Measurements from ENCODE around the gene NCAPD3. TPM values are rescaled to one million over a fixed set of nuclear protein-coding genes. Genes with fewer than 3 reads are reported as not detected.
A peak's percentile ranks its signal among the peaks of the same experiment; 100 is the strongest.

Gene NCAPD3
- total RNA-seq, 6 experiments from 2014 or later = 19.6 to 31.1 (median 29.4) TPM

DNA sequence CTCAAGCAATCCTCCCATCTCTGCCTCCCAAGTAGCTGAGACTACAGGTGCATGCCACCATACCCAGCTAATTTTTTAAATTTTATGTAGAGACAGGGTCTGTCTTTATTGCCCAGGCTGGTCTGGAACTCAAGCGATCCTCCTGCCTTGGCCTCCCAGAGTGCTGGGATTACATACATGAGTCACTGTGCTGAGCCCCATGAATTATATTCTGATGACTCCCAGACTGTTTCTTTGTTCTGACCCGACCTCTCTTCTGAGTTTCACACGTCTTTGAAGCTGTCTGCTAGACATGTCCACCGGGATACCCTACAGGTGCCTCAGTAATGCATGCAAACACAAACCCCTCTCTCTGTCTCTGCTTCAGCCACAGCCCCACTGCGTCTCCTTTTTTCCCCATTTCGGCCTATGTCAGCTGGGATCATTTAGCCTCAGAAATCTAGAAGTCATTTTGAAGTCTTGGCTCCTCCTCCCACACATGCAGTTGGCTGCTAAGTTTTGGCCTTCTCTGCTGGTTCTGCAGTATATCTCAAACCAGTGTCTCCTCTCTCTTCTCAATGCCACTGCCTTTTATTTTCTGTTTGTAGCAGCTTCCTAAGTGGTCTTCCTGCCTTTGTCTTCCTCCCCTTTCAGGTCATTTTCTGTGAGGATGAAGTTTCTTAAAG is 5.5 kb upstream of the NCAPD3 start:
- Mint-ChIP-seq H3K4me1 (ENCODE audit: low read depth) (peaks cover 59% of the 10 kb centered on the region), H3K27me3 (ENCODE audit: insufficient read depth) (no peaks in the 10 kb centered on the region), H3K9me3 (no peaks in the 10 kb centered on the region), H3K4me3 (peak overlapping the region; percentile 52; the same call in 1 of the 2 replicates), H3K36me3 (ENCODE audit: low read depth) (peaks cover 10% of the 10 kb centered on the region; the same call in 1 of the 2 replicates), H3K27ac (peak overlapping the region; percentile 81)
- peak; percentile 30 for DNase-seq
- TF ChIP-seq, protein P1, sequence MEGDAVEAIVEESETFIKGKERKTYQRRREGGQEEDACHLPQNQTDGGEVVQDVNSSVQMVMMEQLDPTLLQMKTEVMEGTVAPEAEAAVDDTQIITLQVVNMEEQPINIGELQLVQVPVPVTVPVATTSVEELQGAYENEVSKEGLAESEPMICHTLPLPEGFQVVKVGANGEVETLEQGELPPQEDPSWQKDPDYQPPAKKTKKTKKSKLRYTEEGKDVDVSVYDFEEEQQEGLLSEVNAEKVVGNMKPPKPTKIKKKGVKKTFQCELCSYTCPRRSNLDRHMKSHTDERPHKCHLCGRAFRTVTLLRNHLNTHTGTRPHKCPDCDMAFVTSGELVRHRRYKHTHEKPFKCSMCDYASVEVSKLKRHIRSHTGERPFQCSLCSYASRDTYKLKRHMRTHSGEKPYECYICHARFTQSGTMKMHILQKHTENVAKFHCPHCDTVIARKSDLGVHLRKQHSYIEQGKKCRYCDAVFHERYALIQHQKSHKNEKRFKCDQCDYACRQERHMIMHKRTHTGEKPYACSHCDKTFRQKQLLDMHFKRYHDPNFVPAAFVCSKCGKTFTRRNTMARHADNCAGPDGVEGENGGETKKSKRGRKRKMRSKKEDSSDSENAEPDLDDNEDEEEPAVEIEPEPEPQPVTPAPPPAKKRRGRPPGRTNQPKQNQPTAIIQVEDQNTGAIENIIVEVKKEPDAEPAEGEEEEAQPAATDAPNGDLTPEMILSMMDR (IDR thresholded peaks at IDR 0.05) = no peak

DNA sequence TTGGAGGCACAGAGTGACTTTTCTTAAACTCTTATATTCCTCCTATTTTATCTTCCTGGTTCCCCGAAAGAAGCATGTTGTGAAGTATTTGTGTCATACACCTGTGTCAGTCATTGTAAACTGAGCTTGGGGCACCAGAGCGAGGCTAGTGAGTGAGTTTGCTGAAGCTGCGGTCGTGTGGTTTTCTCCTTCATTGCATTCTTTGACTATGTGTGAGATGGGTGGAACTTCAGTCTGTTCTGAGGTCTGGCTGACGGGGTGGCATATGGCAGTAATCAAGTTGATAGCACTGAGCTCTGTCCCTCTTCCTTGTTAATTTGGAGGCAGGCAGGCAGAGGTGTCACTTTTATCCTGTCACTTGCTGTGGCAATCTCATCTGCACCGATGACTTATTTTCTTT is 4.9 kb upstream of the NCAPD3 start:
- Mint-ChIP-seq H3K4me3 (peak overlapping the region; percentile 52; the same call in 1 of the 2 replicates), H3K36me3 (ENCODE audit: low read depth) (peaks cover 10% of the 10 kb centered on the region; the same call in 1 of the 2 replicates), H3K27me3 (ENCODE audit: insufficient read depth) (no peaks in the 10 kb centered on the region), H3K4me1 (ENCODE audit: low read depth) (peaks cover 59% of the 10 kb centered on the region), H3K9me3 (no peaks in the 10 kb centered on the region), H3K27ac (peak overlapping the region; percentile 81; the same call in 1 of the 2 replicates)
- DNase-seq = peak; percentile 67
- TF ChIP-seq, protein P1 (IDR thresholded peaks at IDR 0.05) = no peak

DNA sequence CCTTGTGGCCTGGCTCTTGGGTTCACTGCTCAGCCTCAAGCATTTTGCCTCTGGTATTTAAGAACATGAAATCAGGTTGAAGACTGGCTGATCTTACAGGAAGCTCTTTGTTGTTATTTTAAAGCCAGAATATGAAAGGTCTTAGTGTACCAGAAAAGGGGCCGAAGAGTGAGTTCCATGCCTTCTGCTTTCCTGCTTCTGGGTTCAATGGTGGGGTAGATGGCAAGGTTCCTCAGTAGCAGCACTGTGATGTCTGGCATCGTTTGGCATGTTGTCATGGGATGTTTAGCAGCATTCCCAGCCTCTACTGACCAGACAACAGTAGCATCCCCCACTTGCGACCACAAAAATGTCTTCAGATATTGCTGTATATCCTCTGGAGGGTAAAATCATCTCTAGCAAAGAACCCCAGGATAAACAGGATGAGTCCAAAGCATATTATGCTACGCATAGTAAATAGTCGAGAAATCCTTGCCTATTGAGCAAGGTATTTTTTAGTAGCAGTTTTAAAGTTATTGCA is 3.1 kb upstream of the NCAPD3 start:
- no peak for DNase-seq
- Mint-ChIP-seq H3K4me3 (peak overlapping the region; percentile 99), H3K27me3 (ENCODE audit: insufficient read depth) (no peaks in the 10 kb centered on the region), H3K9me3 (no peaks in the 10 kb centered on the region), H3K36me3 (ENCODE audit: low read depth) (peaks cover 14% of the 10 kb centered on the region; the same call in 1 of the 2 replicates), H3K4me1 (ENCODE audit: low read depth) (peaks cover 69% of the 10 kb centered on the region), H3K27ac (no peak overlapping the region)
- TF ChIP-seq, protein P1 (IDR thresholded peaks at IDR 0.05) = no peak

DNA sequence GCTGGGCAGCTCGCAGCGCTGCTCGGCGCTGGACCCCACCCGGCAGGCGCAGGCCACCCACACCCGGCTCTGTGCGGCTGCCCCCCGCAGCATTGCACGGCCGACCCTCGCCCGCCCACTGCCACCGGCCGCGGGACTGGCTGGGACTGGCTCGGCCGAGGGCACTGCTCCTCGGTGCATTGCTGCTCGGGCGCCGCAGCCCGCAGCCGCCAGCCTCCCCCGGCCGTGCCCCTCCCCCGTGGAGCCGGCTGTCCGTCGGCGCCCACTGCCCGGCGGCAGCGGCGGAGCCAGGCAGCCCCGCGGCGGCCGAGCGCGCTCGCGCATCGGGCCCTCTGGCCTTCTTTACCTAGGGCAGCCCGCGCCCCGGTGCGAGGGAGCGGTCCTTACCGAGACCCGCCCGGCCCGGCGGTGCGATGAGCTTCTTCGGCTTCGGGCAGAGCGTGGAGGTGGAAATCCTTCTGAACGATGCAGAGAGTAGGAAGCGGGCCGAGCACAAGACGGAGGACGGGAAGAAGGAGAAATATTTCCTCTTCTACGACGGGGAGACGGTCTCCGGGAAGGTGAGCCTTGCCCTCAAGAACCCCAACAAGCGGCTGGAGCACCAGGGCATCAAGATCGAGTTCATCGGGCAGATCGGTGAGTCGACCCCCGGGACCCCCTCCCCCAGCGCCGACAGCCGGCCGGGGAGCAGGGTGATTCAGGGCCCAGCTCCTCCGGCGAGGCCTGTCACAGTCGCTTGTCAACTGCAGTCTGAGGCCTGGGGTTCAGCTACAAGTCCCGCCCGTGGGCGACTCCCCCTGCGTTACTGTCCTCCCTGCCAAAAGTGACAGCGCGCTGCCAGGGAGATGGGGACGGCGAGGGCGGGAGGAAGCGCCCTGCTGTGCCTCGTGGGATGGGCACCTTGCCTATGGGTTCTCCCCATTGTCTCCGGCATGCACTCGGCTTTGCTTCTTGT is 1.2 kb upstream of the NCAPD3 start:
- peaks cover 65% of the 10 kb centered on the region for H3K4me1 Mint-ChIP-seq (ENCODE audit: low read depth)
- peak overlapping the region; percentile 99 for H3K4me3 Mint-ChIP-seq
- H3K36me3 Mint-ChIP-seq (ENCODE audit: low read depth) = peaks cover 18% of the 10 kb centered on the region; the same call in 1 of the 2 replicates
- no peaks in the 10 kb centered on the region for H3K9me3 Mint-ChIP-seq
- no peaks in the 10 kb centered on the region for H3K27me3 Mint-ChIP-seq (ENCODE audit: insufficient read depth)
- DNase-seq = peak; percentile 18
- H3K27ac Mint-ChIP-seq = peak overlapping the region; percentile 83
- TF ChIP-seq, protein P1 (IDR thresholded peaks at IDR 0.05) = no peak

DNA sequence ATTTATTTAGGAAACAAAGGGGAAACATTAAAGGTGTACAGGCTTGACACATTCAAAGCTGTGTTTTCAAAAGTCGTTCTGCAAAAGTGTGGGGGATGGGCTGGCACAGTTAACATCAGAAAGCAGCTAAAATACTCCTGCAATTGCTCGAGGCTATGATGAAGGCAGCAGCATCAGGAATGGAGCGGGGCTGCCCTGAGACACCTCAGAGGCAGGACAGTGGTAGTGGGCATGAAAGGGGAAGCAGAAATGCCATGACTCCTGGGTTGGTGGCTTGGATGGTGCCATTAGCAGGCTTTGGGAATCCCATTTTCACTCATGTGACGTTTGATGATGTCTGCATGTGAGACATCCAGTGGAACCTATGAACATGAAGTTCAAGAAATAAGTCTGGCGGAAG is 646 bp downstream of the NCAPD3 start:
- peak overlapping the region; percentile 92 for H3K4me3 Mint-ChIP-seq
- H3K36me3 Mint-ChIP-seq (ENCODE audit: low read depth) = peaks cover 9% of the 10 kb centered on the region; the same call in 1 of the 2 replicates
- H3K27me3 Mint-ChIP-seq (ENCODE audit: insufficient read depth) = no peaks in the 10 kb centered on the region
- no peaks in the 10 kb centered on the region for H3K9me3 Mint-ChIP-seq
- H3K4me1 Mint-ChIP-seq (ENCODE audit: low read depth) = peaks cover 46% of the 10 kb centered on the region
- peak overlapping the region; percentile 61 for H3K27ac Mint-ChIP-seq
- no peak for DNase-seq
- TF ChIP-seq, protein P1 (IDR thresholded peaks at IDR 0.05) = no peak
